Fibroblast of skin of right quadriceps (primary cell): Measurements from ENCODE around the gene ANO2.
A peak's percentile ranks its signal among the peaks of the same experiment; 100 is the strongest.
"Not testable (repeated sequence)": the region's sequence is repeated elsewhere in the genome, so short reads cannot be mapped to it uniquely, and the experiment has no call there.

Experiments used
- DNase-seq: peaks from one replicate; pipeline ENCODE4 v3.0.0-alpha.2; 2013

ANO2 gene

DNA sequence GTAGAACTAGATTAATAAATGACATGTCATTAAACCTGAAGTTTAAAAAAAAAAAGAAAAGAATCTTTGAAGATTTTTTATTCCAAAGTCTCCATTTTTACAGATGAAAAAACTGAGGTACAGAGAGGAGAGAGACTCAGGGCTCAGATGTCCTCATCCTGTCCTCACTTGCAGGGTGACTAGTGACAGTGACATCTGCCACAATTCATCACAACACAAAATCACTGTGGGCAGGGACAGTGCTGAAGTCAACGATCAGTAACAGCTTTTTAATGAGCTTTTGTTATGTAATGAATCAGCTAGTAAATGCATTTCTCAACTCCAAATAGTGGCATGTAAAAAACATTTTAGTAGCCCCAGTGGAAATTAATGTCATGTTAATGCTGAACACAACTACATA is 374.6 kb downstream of the ANO2 start:
- DNase-seq, result no peak

DNA sequence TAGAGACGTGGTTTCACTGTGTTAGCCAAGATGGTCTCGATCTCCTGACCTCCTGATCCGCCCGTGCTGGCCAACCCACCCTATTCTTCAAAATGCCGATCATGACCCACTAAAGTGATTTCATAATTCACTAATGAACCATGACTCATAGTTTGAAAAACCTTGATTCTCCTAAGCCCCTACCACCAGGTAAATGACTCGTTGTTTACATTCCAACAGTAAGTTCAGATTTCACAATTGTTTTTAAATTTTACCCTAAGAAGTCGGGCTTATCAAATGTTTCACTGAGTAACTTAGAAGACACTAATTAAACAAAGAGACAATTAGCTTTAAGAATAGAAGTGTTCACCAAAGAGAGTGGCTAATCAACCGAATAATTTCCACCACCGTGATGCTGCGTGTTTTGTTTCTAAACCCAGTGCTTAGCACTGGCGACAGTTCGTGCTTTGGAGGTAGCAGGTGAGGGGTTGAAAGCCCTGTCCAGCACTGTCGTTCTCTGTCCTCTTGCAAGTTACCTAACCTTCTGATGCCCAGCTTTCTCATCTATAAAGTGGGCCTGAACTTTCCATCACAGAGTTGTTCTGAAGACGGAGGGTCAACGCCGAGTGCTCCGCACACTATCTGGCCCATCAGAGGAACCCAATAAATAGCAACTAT is 376.6 kb downstream of the ANO2 start:
- peak; percentile 45 for DNase-seq

DNA sequence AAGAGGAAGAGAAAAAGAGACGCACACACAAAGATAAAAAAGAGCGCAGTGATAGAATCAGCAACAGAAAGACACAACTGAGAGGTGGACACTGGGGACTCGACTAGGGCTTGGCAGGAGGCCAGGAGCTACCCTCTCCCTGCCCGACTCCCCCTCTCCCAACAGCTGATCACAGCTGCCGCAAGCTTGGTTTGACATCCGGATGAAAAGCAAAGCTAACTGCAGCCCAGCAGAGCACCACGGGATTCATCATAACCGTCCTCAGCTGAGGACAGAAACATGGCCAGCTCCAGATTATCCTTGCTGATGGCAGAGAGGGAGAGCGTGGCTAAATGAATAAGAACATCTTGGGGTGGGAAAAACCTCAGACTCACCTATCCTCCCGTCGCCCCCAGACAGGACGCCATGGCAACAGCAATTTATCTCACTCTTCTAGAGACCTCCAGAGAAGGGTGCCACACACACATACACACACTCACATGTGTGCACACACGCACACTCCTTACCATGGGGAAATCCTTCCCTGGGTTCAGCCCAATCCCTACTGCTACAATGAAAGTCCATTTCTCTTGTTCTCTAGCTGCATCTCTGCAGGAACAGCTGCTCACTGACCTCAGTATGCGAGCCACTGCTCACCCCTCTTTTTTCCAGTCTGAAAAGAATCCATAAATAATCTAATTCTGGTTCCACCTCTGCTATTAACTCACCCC is 377.9 kb downstream of the ANO2 start:
- no peak for DNase-seq

DNA sequence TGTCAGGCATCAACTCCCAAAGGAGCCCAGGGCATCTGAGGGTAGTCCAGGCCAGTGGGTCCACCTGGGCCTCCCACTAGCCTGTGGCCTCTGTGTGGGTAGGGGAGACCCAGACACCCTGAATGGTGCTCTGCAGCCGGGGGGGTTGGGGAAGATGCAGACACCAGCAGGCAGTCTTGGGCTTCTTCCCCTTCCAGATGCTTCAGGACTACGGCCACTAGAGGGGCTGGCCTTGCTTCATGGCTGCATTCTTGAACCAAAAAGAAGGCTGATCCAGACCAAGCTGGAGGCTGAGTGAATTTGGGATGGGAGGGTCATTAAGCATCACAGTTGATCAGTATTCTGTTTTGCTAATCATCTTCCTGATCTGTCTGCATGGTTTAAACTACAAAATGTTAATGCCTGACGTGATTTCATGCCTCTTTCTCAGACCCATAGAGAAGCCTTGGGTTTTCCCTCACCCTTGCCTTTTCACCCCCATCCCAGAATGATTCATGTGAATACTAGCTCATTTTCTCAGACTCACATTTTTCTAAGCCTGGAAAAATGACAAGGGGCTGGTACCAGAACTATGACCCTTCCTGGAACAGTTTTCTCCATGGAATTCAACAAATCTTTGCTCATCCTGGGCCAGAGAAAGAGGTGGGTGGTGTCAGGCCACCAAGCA is 379.0 kb downstream of the ANO2 start:
- DNase-seq, result peak; percentile 90

DNA sequence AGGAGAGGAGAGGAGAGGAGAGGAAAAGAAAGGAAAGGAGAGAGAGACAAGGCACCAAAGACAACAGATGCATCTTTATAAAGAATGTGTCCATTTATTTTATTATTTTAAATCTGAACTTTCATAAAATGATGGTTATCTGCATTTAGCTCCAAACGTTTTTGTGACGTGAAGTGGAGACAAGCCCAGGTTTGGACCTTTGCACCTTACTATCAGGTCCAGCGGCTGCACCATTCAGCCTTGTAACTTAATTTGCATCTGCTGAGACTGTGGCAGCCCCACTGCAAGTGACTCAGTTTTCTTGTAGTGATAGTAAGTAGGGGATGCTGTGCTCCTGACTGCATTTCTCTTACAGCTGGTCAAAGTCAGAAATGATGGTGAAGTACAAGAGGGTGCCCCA is 382.5 kb downstream of the ANO2 start:
- DNase-seq, result no peak

DNA sequence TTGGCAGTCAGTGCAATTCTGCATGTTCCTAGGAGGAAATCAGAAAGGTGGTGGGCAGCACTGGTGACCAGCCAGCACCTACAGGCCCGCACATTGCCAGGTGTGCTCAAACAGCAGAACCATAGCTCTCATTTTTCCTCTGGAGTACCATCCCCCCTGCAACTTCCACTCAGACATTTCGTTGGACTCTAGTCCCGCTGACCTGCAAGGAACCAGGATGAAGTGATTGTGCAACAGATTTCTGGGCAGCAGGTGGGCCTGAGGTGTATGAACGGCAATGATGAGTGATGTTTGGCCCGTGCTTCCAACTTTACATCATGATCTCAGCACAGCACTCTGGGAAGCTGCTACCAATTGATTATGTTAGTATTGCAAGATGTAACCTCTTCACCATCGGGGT is 383.2 kb downstream of the ANO2 start:
- DNase-seq, result no peak

DNA sequence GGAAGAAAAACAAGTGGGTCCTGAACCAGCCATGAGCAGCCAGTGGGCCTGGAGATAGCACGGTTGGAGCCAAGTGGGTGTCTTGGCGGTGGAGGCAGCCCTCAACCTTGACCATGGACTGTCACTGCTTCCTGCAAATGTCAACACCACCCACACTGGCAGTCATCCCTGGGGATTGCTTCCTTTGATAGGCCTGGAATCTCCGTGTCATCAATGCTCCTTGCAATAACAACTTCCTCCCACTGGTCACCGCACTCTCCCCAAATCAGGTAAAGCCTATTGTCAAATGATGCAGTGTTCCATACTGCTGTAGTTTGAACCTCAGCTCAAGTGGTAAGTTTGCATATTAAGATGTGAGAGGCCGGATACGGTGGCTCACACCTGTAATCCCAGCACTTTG is 384.0 kb downstream of the ANO2 start:
- no peak for DNase-seq

DNA sequence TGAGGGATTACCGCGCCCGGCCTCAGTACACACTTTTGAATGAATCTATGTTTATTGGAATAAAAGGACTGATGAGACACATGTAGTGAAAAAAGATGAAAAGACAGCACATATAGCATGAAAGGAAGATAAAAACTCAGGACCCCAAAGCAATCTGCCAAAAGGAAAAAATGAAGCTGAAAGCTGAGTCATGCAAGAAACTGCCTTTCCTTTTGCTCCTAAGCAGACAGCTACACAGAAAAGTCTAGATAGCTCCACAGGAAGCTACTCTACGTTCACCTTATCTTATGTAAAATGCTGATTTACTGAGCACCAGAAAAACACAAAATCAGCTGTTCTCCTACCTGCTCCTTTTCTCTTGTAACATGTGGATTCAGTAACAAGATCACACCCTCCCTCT is 384.8 kb downstream of the ANO2 start:
- no peak for DNase-seq

DNA sequence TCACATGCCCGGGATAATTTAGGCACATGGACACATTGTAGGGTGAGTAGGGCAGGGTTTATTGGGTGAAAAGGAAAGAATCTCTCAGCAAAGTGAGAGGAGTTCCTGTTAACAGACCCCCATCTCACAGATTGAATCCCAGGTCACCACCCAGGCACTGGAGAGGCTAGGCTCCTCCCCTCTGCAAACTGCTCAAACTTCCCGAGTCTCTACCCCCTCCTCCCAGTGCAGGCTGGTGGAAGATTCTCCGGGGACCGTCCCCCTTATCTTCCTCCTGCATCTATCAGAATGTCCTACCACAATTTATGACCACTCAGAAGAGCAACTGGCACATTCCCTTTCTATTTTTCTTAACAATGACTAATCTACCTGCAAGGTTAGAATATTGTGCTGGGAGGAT is 387.2 kb downstream of the ANO2 start:
- no peak for DNase-seq

DNA sequence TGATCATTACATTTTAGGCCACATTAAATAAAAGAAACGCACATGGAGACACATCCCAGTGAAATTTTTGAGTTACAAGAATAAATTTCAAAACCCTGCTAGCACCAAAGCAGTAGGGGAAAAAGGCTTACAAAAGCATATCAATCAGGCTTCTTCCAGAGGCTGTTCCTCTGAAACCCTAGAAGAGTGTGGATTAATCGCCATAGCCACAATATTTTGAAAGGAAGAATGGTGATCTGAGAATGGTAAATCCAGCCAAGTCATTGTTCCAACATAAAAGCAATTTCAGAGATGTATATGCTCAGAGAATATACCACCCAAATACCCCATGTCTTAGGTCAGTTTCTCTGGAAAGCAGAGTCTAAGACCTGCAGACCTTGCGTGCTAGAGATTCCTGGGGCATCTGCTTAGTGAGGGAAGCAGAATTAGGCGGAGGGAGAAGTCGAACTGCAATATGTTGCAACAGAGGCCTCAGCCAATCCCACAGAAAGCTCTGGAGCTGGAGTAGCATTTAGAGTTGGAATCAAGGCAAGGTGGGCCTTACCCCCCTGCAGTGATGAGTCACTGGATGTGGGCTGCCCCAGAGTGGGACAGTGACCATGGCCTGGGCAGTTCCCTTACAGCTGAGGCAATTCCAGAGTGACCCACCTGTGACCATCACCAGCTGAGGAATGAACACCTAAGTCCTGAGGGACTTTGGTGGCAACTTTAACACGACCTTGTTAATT is 387.9 kb downstream of the ANO2 start:
- no peak for DNase-seq

DNA sequence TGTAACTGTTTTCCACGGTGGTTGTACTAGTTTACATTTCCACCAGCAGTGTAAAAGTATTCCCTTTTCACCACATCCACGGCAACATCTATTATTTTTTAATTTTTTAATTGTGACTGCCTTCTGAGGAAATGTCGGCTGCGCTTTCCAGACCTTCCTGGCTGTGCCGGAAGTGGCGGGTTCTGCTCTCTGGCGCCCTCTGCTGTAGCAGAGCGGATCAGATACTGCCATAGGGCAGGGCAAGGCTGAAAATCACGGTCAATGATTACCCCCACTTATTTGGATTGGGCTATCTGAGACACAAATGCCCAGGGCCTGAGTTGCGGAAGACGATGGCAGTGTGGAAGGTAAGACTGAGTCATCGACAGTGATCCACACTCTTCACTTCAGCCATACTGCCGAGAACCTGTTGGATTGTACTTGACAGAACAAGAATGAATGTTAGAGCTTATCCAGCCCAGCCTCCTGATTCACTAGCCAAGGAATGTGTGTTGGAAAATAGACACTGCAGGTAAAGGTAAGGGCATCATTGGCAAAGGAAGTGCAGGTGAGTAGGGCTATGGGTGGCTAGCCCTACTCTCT is 388.9 kb downstream of the ANO2 start:
- no peak for DNase-seq

DNA sequence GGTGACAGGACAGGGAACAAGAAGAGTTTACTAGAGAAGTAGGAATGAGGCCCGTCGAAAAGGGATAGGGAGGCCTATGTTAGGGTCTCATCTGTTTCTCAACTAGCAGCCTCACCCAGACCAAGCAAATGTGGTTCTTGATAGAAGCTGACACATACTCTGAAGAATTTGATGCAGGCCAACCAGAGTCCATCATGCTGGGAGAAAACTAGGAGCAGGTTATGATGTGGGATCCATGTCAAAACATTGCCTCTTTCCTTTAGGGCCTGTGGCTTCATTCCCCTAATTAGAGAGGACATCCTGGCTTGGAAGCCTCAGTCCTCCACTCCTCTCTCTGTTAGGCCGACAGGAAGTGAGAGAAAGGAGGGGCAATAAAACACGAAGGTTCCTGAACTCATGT is 390.3 kb downstream of the ANO2 start:
- DNase-seq, result peak; percentile 95

DNA sequence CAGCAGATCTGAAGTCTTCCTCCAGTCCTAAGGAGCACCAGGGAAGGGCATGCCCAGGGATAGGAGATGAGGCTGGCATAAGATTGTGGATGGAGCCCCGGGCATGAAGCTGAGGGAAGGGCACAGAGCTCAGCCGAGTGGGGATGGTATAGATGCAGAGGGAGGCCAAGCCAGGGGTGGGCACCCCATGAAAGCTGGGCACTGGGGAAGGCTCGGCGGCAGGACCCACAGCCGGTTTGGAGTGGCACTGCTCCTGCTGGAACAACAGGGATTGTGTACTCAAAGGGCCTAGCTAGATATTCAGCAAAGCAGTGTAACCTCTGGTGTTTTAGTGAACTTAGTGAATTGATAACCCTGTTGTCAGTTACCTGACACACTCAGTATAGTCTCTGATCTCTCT is 396.0 kb downstream of the ANO2 start:
- no peak for DNase-seq

DNA sequence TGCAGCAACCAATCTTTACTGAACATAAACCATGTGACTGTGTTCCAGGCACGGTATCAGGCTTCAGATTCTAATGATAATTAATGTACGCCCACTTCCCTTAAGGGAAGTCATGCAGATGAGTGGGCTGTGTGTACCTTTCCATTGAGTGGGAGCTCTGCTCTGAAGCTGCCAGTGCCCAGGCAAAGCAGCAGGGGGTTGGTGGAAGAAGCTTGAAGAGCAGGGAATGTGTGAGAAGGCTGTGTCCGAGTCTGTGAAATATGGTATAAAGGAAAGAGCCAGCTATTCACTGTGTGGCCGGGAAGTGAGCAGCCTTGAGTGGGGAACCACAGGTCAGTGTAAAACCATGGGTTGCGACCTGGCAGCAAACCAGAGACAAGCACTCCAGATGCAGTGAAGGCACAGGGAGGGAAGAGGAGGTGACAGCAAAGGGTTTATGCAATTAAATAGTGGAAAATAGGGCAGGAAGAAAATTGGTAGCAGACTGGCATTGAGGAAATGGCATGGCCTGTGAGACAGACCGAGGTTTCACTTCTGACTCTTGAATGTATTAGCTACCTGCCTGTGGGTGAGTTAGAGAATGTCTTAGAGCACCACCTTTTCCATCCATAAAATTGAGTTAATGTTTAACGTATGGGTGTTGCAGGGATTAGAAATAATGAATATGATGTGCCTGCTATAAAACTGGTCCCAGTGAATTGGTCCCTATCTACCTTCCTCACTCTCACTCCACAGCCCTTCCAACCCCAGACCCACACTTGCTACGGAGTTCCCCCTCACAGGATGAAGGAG is 396.7 kb downstream of the ANO2 start:
- no peak for DNase-seq

DNA sequence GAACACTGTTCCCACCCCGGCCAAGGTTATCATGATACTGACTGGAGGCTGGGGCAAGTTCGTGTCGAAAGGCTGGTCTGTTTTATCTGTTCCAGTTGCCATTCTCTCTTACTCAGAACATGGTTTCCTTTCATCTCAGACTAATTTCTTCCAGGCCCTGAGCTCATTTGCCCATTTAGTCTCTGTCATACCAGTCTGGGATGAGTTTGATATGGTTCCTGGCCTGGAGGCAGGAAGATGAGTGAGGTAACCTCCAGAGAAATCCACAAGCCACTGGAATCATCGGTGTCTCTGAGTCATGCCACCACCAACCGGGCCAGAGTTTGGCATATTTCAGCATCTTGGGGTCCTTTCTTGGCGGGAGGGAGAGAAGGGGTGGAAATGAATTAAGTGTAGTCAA is 398.4 kb downstream of the ANO2 start:
- DNase-seq, result peak; percentile 88

DNA sequence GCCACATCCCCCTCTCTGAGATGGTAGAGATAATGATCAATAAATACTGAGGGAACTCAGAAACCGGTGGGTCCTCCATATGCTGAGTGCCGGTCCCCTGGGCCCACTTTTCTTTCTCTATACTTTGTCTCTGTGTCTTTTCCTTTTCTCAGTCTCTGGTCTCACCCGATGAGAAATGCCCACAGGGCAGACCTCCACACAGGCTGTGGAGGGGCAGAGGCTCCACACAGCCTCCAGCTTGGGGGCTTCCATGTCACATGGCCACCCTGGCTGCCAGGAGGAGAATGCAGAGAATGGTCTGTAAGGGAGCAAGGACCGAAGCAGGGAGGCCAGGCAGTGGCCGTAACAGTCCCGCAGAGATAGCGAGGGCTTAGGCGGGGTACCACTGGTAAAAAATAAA is 407.3 kb downstream of the ANO2 start:
- DNase-seq, result no peak

DNA sequence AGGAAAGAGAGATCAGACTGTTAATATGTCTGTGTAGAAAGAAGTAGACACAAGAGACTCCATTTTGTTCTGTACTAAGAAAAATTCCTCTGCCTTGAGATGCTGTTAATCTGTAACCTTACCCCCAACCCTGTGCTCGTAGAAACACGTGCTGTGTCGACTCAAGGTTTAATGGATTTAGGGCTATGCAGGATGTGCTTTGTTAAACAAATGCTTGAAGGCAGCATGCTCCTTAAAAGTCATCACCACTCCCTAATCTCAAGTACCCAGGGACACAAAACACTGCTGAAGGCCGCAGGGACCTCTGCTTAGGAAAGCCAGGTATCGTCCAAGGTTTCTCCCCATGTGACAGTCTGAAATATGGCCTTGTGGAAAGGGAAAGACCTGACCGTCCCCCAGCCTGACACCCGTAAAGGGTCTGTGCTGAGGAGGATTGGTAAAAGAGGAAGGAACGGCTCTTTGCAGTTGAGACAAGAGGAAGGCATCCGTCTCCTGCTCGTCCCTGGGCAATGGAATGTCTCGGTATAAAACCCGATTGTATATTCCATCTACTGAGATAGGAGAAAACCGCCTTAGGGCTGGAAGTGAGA is 407.9 kb downstream of the ANO2 start:
- not testable (repeated sequence) for DNase-seq

DNA sequence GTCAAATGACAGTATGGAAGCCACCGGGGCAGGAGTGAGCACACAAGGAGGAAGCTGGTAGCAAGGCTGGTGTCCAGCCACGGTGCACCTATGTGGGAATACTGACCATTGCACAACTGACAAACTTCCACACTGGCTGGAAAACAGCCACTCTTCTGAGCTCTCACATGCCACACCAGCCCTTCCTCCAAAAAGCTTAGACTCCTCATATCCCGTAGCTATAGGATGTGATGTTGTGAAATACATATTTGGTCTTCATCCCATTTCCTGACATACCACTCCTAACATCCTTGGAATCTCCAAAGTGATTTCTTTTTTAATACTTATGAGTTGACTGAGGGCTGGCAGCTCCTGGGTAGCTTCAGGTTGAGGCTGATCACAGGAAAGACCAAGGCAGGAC is 409.5 kb downstream of the ANO2 start:
- peak; percentile 86 for DNase-seq

DNA sequence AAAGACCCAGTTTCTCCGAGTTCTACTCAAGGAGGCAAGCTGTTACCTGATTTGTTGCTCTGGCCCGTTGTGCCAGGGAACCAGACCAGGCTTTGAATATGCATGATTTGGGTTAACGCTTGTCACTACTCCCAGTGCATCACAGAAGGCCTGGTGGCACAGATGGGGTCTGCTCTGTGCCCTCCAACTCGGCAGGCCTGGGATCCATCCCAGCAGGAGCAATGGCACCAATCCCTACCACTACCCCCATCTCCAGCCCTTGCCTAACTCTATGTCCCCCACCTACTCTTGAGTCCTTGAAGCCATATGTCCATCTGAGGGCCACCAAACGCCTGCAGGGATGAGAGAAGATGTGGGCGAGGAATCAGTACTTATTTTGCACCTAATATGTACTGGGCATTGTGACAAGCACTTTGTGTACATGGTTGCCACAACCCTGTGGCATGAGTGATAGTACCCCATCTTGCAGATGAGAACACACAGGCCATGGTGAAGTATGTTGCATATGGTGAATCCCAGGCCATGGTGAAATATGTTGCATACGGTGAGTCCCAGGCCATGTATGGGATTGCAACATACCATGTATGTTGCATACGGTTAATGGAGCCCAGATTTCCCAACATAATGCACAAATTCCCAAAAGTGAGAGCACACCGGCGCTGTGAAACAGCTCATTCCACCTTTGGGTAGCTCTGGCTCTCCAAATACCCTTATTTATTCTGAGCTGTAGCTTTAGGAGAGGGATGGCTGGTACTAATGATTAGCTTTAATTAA is 410.4 kb downstream of the ANO2 start:
- no peak for DNase-seq

DNA sequence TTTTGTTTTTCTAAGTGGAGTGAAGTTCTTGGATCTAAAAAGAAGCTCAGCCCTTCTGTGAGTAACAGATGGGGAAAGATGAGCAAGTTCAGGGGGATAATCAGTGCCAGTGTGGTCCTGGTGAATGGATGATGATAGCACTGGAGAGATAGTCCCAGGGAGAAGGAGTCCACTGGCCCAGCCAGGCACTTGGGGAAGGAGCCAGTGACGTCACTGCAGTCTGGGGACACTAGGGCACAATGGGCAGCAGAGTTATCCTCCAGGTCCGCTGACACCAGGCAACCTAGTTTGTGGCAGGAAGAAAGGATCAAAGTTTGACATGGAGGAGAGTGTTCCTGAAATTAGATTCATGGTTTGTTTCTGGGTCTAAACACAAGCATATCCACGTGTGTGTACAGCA is 411.7 kb downstream of the ANO2 start:
- DNase-seq, result no peak

DNA sequence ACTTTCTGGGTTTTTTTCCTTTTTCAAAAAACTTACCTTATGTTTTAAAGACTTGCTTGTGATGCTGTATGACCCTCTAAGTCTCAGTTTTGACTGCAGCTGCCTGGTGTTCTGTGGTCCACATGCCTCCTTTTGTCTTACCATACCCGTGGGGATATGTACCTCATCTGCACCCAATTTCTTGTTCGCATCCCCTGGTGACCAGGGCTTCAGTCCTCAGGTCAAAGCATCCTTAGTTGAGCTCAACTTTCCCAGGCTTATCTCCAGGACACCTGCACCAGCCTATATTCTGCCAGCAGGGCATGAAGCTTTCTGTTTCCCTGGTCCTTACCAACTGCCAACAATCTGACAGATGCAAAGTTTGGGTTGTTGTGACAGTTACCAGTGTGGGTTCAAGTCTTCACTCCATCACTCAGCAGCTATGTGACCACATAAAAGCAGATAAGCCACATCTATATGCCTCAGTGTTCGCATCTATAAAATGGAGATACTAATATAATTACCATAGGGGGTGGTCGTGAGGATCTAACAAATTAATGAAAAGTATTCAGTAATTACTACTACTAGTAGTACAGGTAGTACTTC is 419.2 kb downstream of the ANO2 start:
- no peak for DNase-seq
